Measurements from ENCODE around the gene KRTAP10-12. TPM values are rescaled to one million over a fixed set of nuclear protein-coding genes. Genes with fewer than 3 reads are reported as not detected.
"Not testable (repeated sequence)": the region's sequence is repeated elsewhere in the genome, so short reads cannot be mapped to it uniquely, and the experiment has no call there.

Gene KRTAP10-12
- polyA plus RNA-seq, 1 experiment: not detected

- DNase-seq (ENCODE audit: low read depth): no peak
- Histone ChIP-seq H3K4me3 (ENCODE audit: low read depth, low read length) (no peak within 1 kb of the TSS), H3K36me3 (ENCODE audit: control insufficient read depth, insufficient read depth, low read length) (no peaks in the 10 kb centered on the region), H3K27me3 (ENCODE audit: control insufficient read depth, insufficient read depth, low read length) (no peaks in the 10 kb centered on the region)
- CTCF ChIA-PET: no interaction called here
- POLR2A ChIA-PET: no interaction called here
- TF ChIP-seq CTCF (IDR thresholded peaks at IDR 0.05; ENCODE audit: insufficient read depth, low read depth, low read length): no peak
Measured at GRCh38 chr21:44657635-44658540, 39.1 kb upstream of the KRTAP10-12 start, which contains the start of gene KRTAP12-3. Gene KRTAP12-3, plus strand, starts transcription at chr21:44657932. Its CDS starts 48 bp downstream, at chr21:44657980.

DNA sequence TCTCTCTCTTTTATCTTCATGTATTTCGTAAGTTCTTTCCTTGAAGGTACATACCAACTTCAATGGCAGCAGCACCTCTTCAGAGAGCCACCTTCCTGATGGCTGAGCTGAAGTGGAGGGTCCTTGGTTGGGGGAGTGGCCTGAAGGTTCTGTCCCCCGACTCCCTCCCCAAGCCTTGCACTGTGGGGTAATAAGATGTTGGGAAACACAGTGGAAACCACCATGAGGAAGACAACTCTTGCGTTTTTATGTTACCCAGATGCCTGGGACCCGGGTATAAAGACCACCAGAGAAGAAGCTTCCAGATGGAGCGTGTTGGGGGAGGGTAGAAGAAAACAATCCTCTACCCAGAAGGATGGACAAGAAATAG, 38.4 kb upstream of the KRTAP10-12 start:
- no peak for TF ChIP-seq CTCF (IDR thresholded peaks at IDR 0.05; ENCODE audit: insufficient read depth, low read depth, low read length)
- POLR2A ChIA-PET: no interaction called here
- DNase-seq (ENCODE audit: low read depth): no peak
- no peak overlapping the region for H3K4me3 ChIP-seq (ENCODE audit: low read depth, low read length)
- no peaks in the 10 kb centered on the region for H3K36me3 ChIP-seq (ENCODE audit: control insufficient read depth, insufficient read depth, low read length)
- H3K27me3 ChIP-seq (ENCODE audit: control insufficient read depth, insufficient read depth, low read length): no peaks in the 10 kb centered on the region
- CTCF ChIA-PET: no interaction called here

GRCh38 chr21:44658913-44659595, 37.9 kb upstream of the KRTAP10-12 start:
- no peaks in the 10 kb centered on the region for H3K36me3 ChIP-seq (ENCODE audit: control insufficient read depth, insufficient read depth, low read length)
- no peak for DNase-seq (ENCODE audit: low read depth)
- H3K27me3 ChIP-seq (ENCODE audit: control insufficient read depth, insufficient read depth, low read length): no peaks in the 10 kb centered on the region
- ChIA-PET CTCF (no interaction called here), POLR2A (no interaction called here)
- no peak overlapping the region for H3K4me3 ChIP-seq (ENCODE audit: low read depth, low read length)
- no peak for TF ChIP-seq CTCF (IDR thresholded peaks at IDR 0.05; ENCODE audit: insufficient read depth, low read depth, low read length)

DNA sequence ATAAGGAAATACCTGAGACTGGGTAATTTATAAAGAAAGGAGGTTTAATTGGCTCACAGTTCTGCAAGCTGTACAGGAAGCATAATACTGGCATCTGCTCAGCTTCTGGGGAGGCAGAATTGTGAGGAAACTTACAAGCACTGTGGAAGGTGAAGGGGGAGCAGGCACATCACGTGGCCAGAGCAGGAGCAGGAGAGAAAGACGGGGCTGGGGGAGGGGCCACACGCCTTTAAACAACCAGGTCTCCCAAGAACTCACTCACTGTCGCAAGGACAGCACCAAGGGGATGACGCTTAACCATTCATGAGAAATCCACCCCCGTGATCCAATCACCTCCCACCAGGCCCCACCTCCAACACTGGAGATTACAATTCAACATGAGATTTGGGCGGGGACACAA, 35.4 kb upstream of the KRTAP10-12 start:
- POLR2A ChIA-PET; DNase-seq (ENCODE audit: low read depth); CTCF ChIA-PET; H3K36me3 ChIP-seq (ENCODE audit: control insufficient read depth, insufficient read depth, low read length); H3K4me3 ChIP-seq (ENCODE audit: low read depth, low read length); H3K27me3 ChIP-seq (ENCODE audit: control insufficient read depth, insufficient read depth, low read length): not testable (repeated sequence)

DNA sequence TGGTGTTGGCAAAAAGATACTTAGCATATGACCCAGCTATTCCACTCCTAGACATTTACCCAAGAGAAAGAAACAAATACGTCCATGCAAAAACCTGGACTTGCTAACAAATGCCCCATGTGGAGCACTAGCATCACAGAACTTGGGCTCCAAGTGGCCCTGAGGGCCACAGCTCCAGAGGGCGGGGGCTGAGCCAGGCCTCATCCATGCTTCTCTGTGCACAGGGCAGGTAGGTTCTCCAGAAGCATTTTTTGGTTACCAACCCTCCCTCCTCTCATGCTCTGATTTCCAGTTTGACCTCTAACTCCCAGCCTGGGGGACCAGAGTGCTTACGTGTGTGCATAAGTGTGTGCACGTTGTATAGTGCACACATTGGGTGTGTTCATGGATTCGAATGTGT, 32.3 kb upstream of the KRTAP10-12 start:
- ChIA-PET CTCF (interaction anchor here (0.6 kb wide), 1 partner anchor 19 kb away, joined by 3 read pairs; no protein-coding TSS in a partner anchor), POLR2A (no interaction called here)
- Histone ChIP-seq H3K36me3 (ENCODE audit: control insufficient read depth, insufficient read depth, low read length) (no peaks in the 10 kb centered on the region), H3K4me3 (ENCODE audit: low read depth, low read length) (no peak overlapping the region), H3K27me3 (ENCODE audit: control insufficient read depth, insufficient read depth, low read length) (no peaks in the 10 kb centered on the region; the same call in 1 of the 2 replicates)
- no peak for DNase-seq (ENCODE audit: low read depth)
- no peak for TF ChIP-seq CTCF (IDR thresholded peaks at IDR 0.05; ENCODE audit: insufficient read depth, low read depth, low read length)
